ENCODE results near the gene PLEKHG2.

The PLEKHG2 gene

GRCh38 chr19:39412100-39412866 is at the start of gene PLEKHG2:
PLEKHG2 (plus strand) TSS chr19:39412669; CDS start chr19:39414087, 1,418 bp downstream.
- H3K9me3 ChIP-seq (ENCODE audit: insufficient read depth, low read length): no peaks in the 10 kb centered on the region
- H3K4me1 ChIP-seq (ENCODE audit: insufficient read depth, insufficient read length): peaks cover 20% of the 10 kb centered on the region

GRCh38 chr19:39362682-39363657 is 49.5 kb upstream of the PLEKHG2 start:
- no peaks in the 10 kb centered on the region for H3K4me1 ChIP-seq (ENCODE audit: insufficient read depth, insufficient read length)
- H3K4me3 ChIP-seq (ENCODE audit: insufficient read length, low read depth): no peak overlapping the region
- TF ChIP-seq ZNF274 (IDR thresholded peaks at IDR 0.05; ENCODE audit: low read depth, low read length): no peak
- TF ChIP-seq SUZ12 (IDR thresholded peaks at IDR 0.05; ENCODE audit: extremely low read depth, insufficient read depth, insufficient read length): no peak
- no peak for TF ChIP-seq YY1 (IDR thresholded peaks at IDR 0.05; ENCODE audit: insufficient read depth, insufficient read length)
- no peaks in the 10 kb centered on the region for H3K9me3 ChIP-seq (ENCODE audit: insufficient read depth, low read length)
- DNase-seq (ENCODE audit: low read depth, low spot score): no peak
- H3K9ac ChIP-seq (ENCODE audit: insufficient read length, low read depth): no peak overlapping the region
- peaks cover 80% of the 10 kb centered on the region for H3K36me3 ChIP-seq (ENCODE audit: insufficient read depth, insufficient read length, low read length)
- no peaks in the 10 kb centered on the region for H3K27me3 ChIP-seq (ENCODE audit: insufficient read depth, insufficient read length)

More at GRCh38 chr19:39412100-39412866, at the start of gene PLEKHG2:
- TF ChIP-seq YY1 (IDR thresholded peaks at IDR 0.05; ENCODE audit: insufficient read depth, insufficient read length) (no peak), ZNF274 (IDR thresholded peaks at IDR 0.05; ENCODE audit: low read depth, low read length) (no peak), SUZ12 (IDR thresholded peaks at IDR 0.05; ENCODE audit: extremely low read depth, insufficient read depth, insufficient read length) (no peak)
- Histone ChIP-seq H3K27me3 (ENCODE audit: insufficient read depth, insufficient read length) (no peaks in the 10 kb centered on the region), H3K36me3 (ENCODE audit: insufficient read depth, insufficient read length, low read length) (peaks cover 36% of the 10 kb centered on the region), H3K9ac (ENCODE audit: insufficient read length, low read depth) (peak within 1 kb of the TSS; percentile 87), H3K4me3 (ENCODE audit: insufficient read length, low read depth) (peak within 1 kb of the TSS; percentile 88)
- DNase-seq (ENCODE audit: low read depth, low spot score): peak; percentile 97

- no peak for DNase-seq (ENCODE audit: low read depth, low spot score)
- Histone ChIP-seq H3K27me3 (ENCODE audit: insufficient read depth, insufficient read length) (no peaks in the 10 kb centered on the region), H3K9me3 (ENCODE audit: insufficient read depth, low read length) (no peaks in the 10 kb centered on the region), H3K9ac (ENCODE audit: insufficient read length, low read depth) (no peak overlapping the region), H3K4me1 (ENCODE audit: insufficient read depth, insufficient read length) (no peaks in the 10 kb centered on the region), H3K4me3 (ENCODE audit: insufficient read length, low read depth) (no peak overlapping the region), H3K36me3 (ENCODE audit: insufficient read depth, insufficient read length, low read length) (peaks cover 80% of the 10 kb centered on the region)
- no peak for TF ChIP-seq ZNF274 (IDR thresholded peaks at IDR 0.05; ENCODE audit: low read depth, low read length)
- TF ChIP-seq YY1 (IDR thresholded peaks at IDR 0.05; ENCODE audit: insufficient read depth, insufficient read length): no peak
- no peak for TF ChIP-seq SUZ12 (IDR thresholded peaks at IDR 0.05; ENCODE audit: extremely low read depth, insufficient read depth, insufficient read length)
These were observed 48.5 kb upstream of the PLEKHG2 start for GRCh38 chr19:39363901-39364457.

- TF ChIP-seq ZNF274 (IDR thresholded peaks at IDR 0.05; ENCODE audit: low read depth, low read length) (no peak), YY1 (IDR thresholded peaks at IDR 0.05; ENCODE audit: insufficient read depth, insufficient read length) (no peak), SUZ12 (IDR thresholded peaks at IDR 0.05; ENCODE audit: extremely low read depth, insufficient read depth, insufficient read length) (no peak)
- no peaks in the 10 kb centered on the region for H3K27me3 ChIP-seq (ENCODE audit: insufficient read depth, insufficient read length)
- no peak for DNase-seq (ENCODE audit: low read depth, low spot score)
- H3K4me1 ChIP-seq (ENCODE audit: insufficient read depth, insufficient read length): no peaks in the 10 kb centered on the region
- no peaks in the 10 kb centered on the region for H3K9me3 ChIP-seq (ENCODE audit: insufficient read depth, low read length)
- H3K9ac ChIP-seq (ENCODE audit: insufficient read length, low read depth): no peak overlapping the region
- H3K4me3 ChIP-seq (ENCODE audit: insufficient read length, low read depth): no peak overlapping the region
- peaks cover 81% of the 10 kb centered on the region for H3K36me3 ChIP-seq (ENCODE audit: insufficient read depth, insufficient read length, low read length)
These were observed 46.9 kb upstream of the PLEKHG2 start for GRCh38 chr19:39365531-39365930.

GRCh38 chr19:39369200-39369599 is 43.3 kb upstream of the PLEKHG2 start:
- TF ChIP-seq ZNF274 (IDR thresholded peaks at IDR 0.05; ENCODE audit: low read depth, low read length) (no peak), YY1 (IDR thresholded peaks at IDR 0.05; ENCODE audit: insufficient read depth, insufficient read length) (no peak), SUZ12 (IDR thresholded peaks at IDR 0.05; ENCODE audit: extremely low read depth, insufficient read depth, insufficient read length) (no peak)
- H3K9me3 ChIP-seq (ENCODE audit: insufficient read depth, low read length): no peaks in the 10 kb centered on the region
- no peak overlapping the region for H3K9ac ChIP-seq (ENCODE audit: insufficient read length, low read depth)
- no peaks in the 10 kb centered on the region for H3K4me1 ChIP-seq (ENCODE audit: insufficient read depth, insufficient read length)
- H3K4me3 ChIP-seq (ENCODE audit: insufficient read length, low read depth): no peak overlapping the region
- DNase-seq (ENCODE audit: low read depth, low spot score): no peak
- no peaks in the 10 kb centered on the region for H3K27me3 ChIP-seq (ENCODE audit: insufficient read depth, insufficient read length)
- peaks cover 82% of the 10 kb centered on the region for H3K36me3 ChIP-seq (ENCODE audit: insufficient read depth, insufficient read length, low read length)

- no peaks in the 10 kb centered on the region for H3K4me1 ChIP-seq (ENCODE audit: insufficient read depth, insufficient read length)
- DNase-seq (ENCODE audit: low read depth, low spot score): no peak
- no peaks in the 10 kb centered on the region for H3K27me3 ChIP-seq (ENCODE audit: insufficient read depth, insufficient read length)
- no peak overlapping the region for H3K4me3 ChIP-seq (ENCODE audit: insufficient read length, low read depth)
- H3K9me3 ChIP-seq (ENCODE audit: insufficient read depth, low read length): no peaks in the 10 kb centered on the region
- TF ChIP-seq SUZ12 (IDR thresholded peaks at IDR 0.05; ENCODE audit: extremely low read depth, insufficient read depth, insufficient read length) (no peak), ZNF274 (IDR thresholded peaks at IDR 0.05; ENCODE audit: low read depth, low read length) (no peak), YY1 (IDR thresholded peaks at IDR 0.05; ENCODE audit: insufficient read depth, insufficient read length) (no peak)
- H3K36me3 ChIP-seq (ENCODE audit: insufficient read depth, insufficient read length, low read length): peaks cover 84% of the 10 kb centered on the region
- H3K9ac ChIP-seq (ENCODE audit: insufficient read length, low read depth): no peak overlapping the region
These were observed 41.7 kb upstream of the PLEKHG2 start for GRCh38 chr19:39370735-39371134.
